Bronchial epithelial cell (primary cell): Measurements from ENCODE around the gene GALNT13. TPM values are rescaled to one million over a fixed set of nuclear protein-coding genes. Genes with fewer than 3 reads are reported as not detected.
A peak's percentile ranks its signal among the peaks of the same experiment; 100 is the strongest.

Experiments
- DNase-seq: peaks from one replicate; pipeline ENCODE4 v3.0.0-alpha.2; 2010; ENCODE audit warnings: low read depth
- FAIRE-seq: peaks from 2 replicates; lab custom pipeline; 2011; peaks lifted over from hg19 to GRCh38; lab: Jason Lieb, UNC
- H3K27me3 ChIP-seq: 2 replicates; pipeline ENCODE4 v1.5.1; 2011; ENCODE audit warnings: low read length; ENCODE audit not compliant: control insufficient read depth, insufficient read depth
- H3K36me3 ChIP-seq: 2 replicates; pipeline ENCODE4 v1.5.1; 2011; ENCODE audit warnings: low read length; ENCODE audit not compliant: control insufficient read depth, insufficient read depth
- H3K4me3 ChIP-seq: 2 replicates; pipeline ENCODE4 v1.5.1; 2011; ENCODE audit warnings: mild to moderate bottlenecking, low read depth, low read length, control low read depth
- CTCF ChIP-seq: IDR thresholded peaks from 2 replicates; pipeline ENCODE4 v1.5.1; 2011; ENCODE audit warnings: mild to moderate bottlenecking, moderate library complexity, low read length, control low read depth, inconsistent platforms; ENCODE audit not compliant: insufficient read depth, severe bottlenecking
- total RNA-seq: library from RNA; depleted of rRNA; stranded (reverse); fragments of >200 nt; gene quantifications from 2 replicates; pipeline ENCODE4 v1.2.1, GENCODE V29; 2014

The GALNT13 gene
- total RNA-seq, 1 donor from 2014 or later, result 1.3 TPM

DNA sequence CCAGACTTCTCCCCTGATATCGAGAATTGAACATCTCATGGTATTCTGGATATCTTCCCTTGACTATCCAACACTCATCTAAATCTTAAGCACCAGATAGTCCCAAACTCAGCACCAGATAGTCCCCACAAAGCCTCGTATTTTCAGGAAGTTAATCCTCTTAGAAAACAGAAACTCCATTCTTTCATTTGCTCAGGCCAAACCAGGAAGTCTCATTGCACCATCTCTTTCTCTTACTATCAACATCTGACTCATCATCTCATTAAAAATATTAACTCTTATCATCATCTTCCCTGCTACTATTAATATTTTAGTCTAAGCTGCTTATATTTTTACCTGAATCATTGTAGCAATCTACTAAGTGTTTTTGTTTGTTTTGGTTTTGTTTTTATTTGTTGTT lies 286.4 kb downstream of the GALNT13 start:
- H3K4me3 ChIP-seq, result no peak overlapping the region
- H3K27me3 ChIP-seq, result no peaks in the 10 kb centered on the region
- DNase-seq (peak; percentile 8), FAIRE-seq (no peak)
- no peak for TF ChIP-seq CTCF
- no peaks in the 10 kb centered on the region for H3K36me3 ChIP-seq

DNA sequence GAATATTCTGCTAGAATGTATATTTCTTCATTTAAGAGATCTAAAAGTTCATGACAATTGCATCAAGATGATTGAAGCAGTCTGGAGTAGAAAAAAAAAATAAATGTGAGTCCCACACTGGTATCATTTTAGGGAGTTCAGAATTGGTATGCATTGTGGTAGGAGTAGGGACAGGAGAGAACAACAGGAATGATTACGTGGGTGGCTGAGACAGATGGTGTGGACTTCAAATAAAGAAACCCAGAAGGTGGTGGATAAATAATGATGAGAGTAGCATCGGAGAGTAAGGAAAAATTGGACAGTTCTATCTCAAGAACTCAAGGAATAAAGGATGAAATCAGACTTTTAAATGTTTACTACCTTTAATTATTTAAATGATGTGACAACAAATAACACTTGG lies 289.6 kb downstream of the GALNT13 start:
- DNase-seq (no peak), FAIRE-seq (no peak)
- H3K4me3 ChIP-seq, result no peak overlapping the region
- TF ChIP-seq CTCF, result no peak
- no peaks in the 10 kb centered on the region for H3K36me3 ChIP-seq
- no peaks in the 10 kb centered on the region for H3K27me3 ChIP-seq

- no peak for TF ChIP-seq CTCF
- FAIRE-seq, result no peak
- no peak for DNase-seq
- no peaks in the 10 kb centered on the region for H3K36me3 ChIP-seq
- no peak overlapping the region for H3K4me3 ChIP-seq
- H3K27me3 ChIP-seq, result no peaks in the 10 kb centered on the region
These were observed 298.7 kb downstream of the GALNT13 start for GRCh38 chr2:154170400-154170799.

DNA sequence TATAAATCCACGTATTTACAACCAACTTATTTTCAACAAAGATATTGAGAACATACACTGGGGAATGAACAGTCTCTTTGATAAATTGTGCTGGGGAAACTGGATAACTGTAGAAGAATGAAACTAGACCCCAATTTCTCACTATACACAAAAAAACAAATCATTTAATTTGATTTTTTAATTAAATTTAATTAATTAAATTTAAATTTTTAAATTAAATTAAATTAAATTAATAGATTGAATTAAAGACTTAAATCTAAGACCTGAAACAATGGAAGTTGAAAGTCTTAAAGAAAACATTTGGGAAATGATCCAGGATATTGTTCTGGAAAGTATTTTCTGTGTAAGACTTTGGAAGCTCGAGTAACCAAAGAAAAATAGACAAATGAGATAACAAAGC lies 301.4 kb downstream of the GALNT13 start:
- TF ChIP-seq CTCF, result no peak
- no peaks in the 10 kb centered on the region for H3K36me3 ChIP-seq
- no peak for FAIRE-seq

GRCh38 chr2:154173919-154174318 lies 302.2 kb downstream of the GALNT13 start:
- no peaks in the 10 kb centered on the region for H3K27me3 ChIP-seq
- no peak overlapping the region for H3K4me3 ChIP-seq
- no peak for TF ChIP-seq CTCF
- DNase-seq (no peak), FAIRE-seq (no peak)
- no peaks in the 10 kb centered on the region for H3K36me3 ChIP-seq

More for the DNA sequence above, 301.4 kb downstream of the GALNT13 start:
- no peaks in the 10 kb centered on the region for H3K27me3 ChIP-seq
- DNase-seq, result no peak
- H3K4me3 ChIP-seq, result no peak overlapping the region

GRCh38 chr2:154182008-154182407 lies 310.3 kb downstream of the GALNT13 start:
- Histone ChIP-seq H3K36me3 (no peaks in the 10 kb centered on the region), H3K4me3 (no peak overlapping the region), H3K27me3 (no peaks in the 10 kb centered on the region)
- no peak for TF ChIP-seq CTCF
- no peak for DNase-seq
- FAIRE-seq, result no peak
